Stimulated activated naive B cell treated with anti-CD40 and anti-IgM and Interleukin-4, amounts not matched to agents 10 μg/mL and 1 μg/mL and 100 μg/mL, for 72 hours (primary cell): Measurements from ENCODE around the gene GAS2L2.
"Not testable (repeated sequence)": the region's sequence is repeated elsewhere in the genome, so short reads cannot be mapped to it uniquely, and the experiment has no call there.

Source experiments
- ATAC-seq, 2 donors: fragments of 150-1000 bp; cut with Tn5 transposase; replicated peaks; 2 replicates each; pipeline ENCODE4 v1.10.0; 2021; ENCODE audit warnings: moderate library complexity in 1 of 2
- DNase-seq: peaks from one replicate; pipeline ENCODE4 v3.0.0; 2021
- H3K27ac Mint-ChIP-seq: one replicate; pipeline ENCODE4 v1.8.0; 2022; ENCODE audit warnings: mild to moderate bottlenecking, mixed read lengths
- H3K27me3 Mint-ChIP-seq, 2 donors: one replicate each; pipeline ENCODE4 v1.8.0; 2022; ENCODE audit warnings: mixed read lengths in 2 of 2
- H3K36me3 Mint-ChIP-seq, 2 donors: one replicate each; pipeline ENCODE4 v1.8.0; 2022; ENCODE audit warnings: mixed read lengths in 2 of 2, mild to moderate bottlenecking in 1 of 2
- H3K4me1 Mint-ChIP-seq, 2 donors: one replicate each; pipeline ENCODE4 v1.8.0; 2022; ENCODE audit warnings: mixed read lengths in 2 of 2, mild to moderate bottlenecking in 1 of 2
- H3K4me3 Mint-ChIP-seq, 2 donors: one replicate each; pipeline ENCODE4 v1.8.0; 2022; ENCODE audit warnings: mild to moderate bottlenecking in 2 of 2, mixed read lengths in 2 of 2, moderate library complexity in 1 of 2
- H3K9me3 Mint-ChIP-seq, 2 donors: one replicate each; pipeline ENCODE4 v1.8.0; 2022; ENCODE audit warnings: mixed read lengths in 2 of 2, mild to moderate bottlenecking in 1 of 2

Gene GAS2L2

GRCh38 chr17:35716173-35716572 lies 36.9 kb downstream of the GAS2L2 start:
- no peaks in the 10 kb centered on the region for H3K4me1 Mint-ChIP-seq
- DNase-seq: no peak
- H3K36me3 Mint-ChIP-seq: peaks cover 36 to 40% of the 10 kb centered on the region in 2 donors
- H3K27ac Mint-ChIP-seq: no peak overlapping the region
- H3K27me3 Mint-ChIP-seq: no peaks in the 10 kb centered on the region
- no peaks in the 10 kb centered on the region for H3K9me3 Mint-ChIP-seq
- no peak for ATAC-seq
- no peak overlapping the region for H3K4me3 Mint-ChIP-seq

DNA sequence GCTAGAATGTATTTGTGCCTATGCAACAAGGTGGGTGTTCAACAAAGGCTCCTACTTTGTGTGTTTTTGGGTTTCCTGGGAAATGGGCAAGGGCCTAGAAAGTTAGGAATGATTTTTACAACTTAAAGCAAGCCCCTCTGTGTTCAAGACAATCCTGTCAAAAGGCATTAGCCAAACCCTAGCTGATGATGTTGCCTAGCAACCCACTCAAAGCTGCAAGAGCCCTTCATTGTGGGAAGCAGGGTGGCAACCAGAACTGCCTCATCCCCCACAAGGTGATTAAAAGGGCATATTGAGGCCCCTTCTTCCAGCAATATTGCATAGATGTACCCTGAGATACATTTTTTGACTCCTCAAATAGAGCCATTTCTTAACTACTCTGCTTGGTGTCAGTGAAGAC lies 37.6 kb downstream of the GAS2L2 start:
- Mint-ChIP-seq H3K9me3 (no peaks in the 10 kb centered on the region), H3K36me3 (peaks cover 36 to 43% of the 10 kb centered on the region in 2 donors), H3K27ac (no peak overlapping the region), H3K4me1 (no peaks in the 10 kb centered on the region), H3K27me3 (no peaks in the 10 kb centered on the region), H3K4me3 (no peak overlapping the region)
- ATAC-seq (no peak), DNase-seq (no peak)

DNA sequence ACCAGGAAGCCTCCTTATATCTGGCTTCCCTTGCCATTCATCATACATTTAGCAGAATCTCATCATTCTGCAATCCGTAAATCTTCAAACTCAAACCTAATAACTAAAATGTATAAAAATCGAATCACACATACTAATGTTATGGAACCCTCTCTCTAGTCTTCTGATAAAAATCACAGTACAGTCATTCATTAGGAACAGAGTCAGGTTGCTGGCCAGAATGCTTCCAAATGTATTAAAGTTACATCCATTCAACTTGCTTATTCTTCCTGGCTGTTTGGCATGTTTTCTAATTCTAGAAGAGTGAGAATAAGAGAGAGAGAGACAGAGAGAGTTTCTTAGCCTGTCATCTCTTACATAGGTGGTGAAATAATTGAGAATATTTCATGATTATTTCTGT lies 38.1 kb downstream of the GAS2L2 start:
- H3K27me3 Mint-ChIP-seq: no peaks in the 10 kb centered on the region
- no peak overlapping the region for H3K4me3 Mint-ChIP-seq
- H3K27ac Mint-ChIP-seq: no peak overlapping the region
- H3K9me3 Mint-ChIP-seq: no peaks in the 10 kb centered on the region
- H3K4me1 Mint-ChIP-seq: no peaks in the 10 kb centered on the region
- no peak for DNase-seq
- ATAC-seq: no peak
- peaks cover 36 to 45% of the 10 kb centered on the region in 2 donors for H3K36me3 Mint-ChIP-seq

GRCh38 chr17:35713069-35713728 lies 39.8 kb downstream of the GAS2L2 start:
- Mint-ChIP-seq H3K27me3 (no peaks in the 10 kb centered on the region), H3K9me3 (no peaks in the 10 kb centered on the region), H3K36me3 (peaks cover 28 to 45% of the 10 kb centered on the region in 2 donors), H3K4me1 (peaks cover 10 to 11% of the 10 kb centered on the region in 2 donors), H3K4me3 (no peak overlapping the region), H3K27ac (no peak overlapping the region)
- ATAC-seq (no peak), DNase-seq (no peak)

GRCh38 chr17:35710950-35711349 lies 42.1 kb downstream of the GAS2L2 start:
- H3K27me3 Mint-ChIP-seq: no peaks in the 10 kb centered on the region
- H3K9me3 Mint-ChIP-seq: no peaks in the 10 kb centered on the region

DNA sequence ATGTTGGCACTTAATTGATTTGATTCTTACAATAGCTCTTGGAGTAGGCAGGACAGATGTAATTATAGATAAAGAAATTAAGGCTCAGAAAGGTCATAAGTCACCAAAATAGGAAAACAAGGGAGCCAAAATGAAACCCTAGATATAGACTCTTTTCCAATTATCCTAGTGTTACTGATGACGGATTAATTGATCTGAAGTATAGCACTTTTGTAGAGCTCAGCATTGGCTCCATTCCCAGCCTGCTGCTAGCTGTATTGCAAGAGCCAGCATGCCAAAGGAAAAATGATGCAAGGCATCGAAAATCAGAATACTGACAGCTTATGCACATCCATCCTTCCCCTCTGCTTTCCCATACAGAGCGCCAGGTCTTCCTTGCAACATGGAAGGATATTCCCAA lies 43.2 kb downstream of the GAS2L2 start:
- Mint-ChIP-seq H3K4me1 (peaks cover 18 to 34% of the 10 kb centered on the region in 2 donors), H3K27ac (no peak overlapping the region), H3K36me3 (peaks cover 26 to 47% of the 10 kb centered on the region in 2 donors), H3K9me3 (no peaks in the 10 kb centered on the region), H3K27me3 (no peaks in the 10 kb centered on the region), H3K4me3 (no peak overlapping the region)
- DNase-seq (no peak), ATAC-seq (no peak)

More at GRCh38 chr17:35710950-35711349, 42.1 kb downstream of the GAS2L2 start:
- DNase-seq (no peak), ATAC-seq (no peak)
- H3K36me3 Mint-ChIP-seq: peaks cover 20 to 37% of the 10 kb centered on the region in 2 donors
- no peak overlapping the region for H3K4me3 Mint-ChIP-seq
- no peak overlapping the region for H3K27ac Mint-ChIP-seq
- peaks cover 18 to 29% of the 10 kb centered on the region in 2 donors for H3K4me1 Mint-ChIP-seq

DNA sequence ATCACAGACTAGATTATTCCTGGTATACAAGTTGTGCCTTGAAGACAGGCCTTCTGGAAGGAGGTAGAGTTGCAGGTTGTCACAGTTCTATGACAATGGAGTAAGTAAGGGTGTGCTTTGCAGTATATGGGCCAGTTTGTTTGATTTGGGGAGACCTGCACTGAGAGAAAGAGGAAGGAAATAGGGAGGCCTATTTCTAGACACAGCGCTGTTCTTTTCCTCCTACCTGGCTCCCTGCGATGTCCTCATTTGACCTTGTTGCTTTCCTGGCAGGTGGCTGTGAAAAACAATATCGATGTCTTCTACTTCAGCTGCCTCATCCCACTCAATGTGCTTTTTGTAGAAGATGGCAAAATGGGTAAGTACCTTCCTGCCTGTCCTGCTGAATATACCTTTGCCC lies 44.1 kb downstream of the GAS2L2 start:
- Mint-ChIP-seq H3K36me3 (peaks cover 26 to 55% of the 10 kb centered on the region in 2 donors), H3K9me3 (no peaks in the 10 kb centered on the region), H3K4me3 (no peak overlapping the region), H3K27ac (no peak overlapping the region), H3K4me1 (peaks cover 18 to 34% of the 10 kb centered on the region in 2 donors), H3K27me3 (no peaks in the 10 kb centered on the region)
- no peak for DNase-seq
- ATAC-seq: peak in 1 of 2 donors; percentile 49

DNA sequence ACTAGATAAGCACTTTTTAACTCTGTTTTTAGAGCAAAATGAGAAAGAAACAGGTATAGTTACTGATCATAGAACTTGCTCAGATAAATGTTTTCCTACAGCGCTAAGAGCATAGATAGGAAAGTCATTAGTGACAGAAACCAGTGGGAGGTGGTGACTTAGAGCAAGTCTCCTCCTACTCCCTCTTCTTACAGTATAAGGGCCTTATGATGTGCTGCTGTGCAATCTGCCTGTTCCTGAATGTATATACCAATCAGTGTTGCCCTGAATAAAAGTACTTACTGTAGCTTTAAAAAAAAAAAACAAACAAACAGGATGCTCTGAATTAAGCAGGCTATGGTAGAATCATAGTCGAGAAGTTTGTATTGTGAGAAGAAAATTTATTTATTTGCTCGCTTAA lies 44.9 kb downstream of the GAS2L2 start:
- peak in 1 of 2 donors; percentile 56 for ATAC-seq
- no peaks in the 10 kb centered on the region for H3K27me3 Mint-ChIP-seq
- no peak overlapping the region for H3K27ac Mint-ChIP-seq
- DNase-seq: no peak
- H3K9me3 Mint-ChIP-seq: no peaks in the 10 kb centered on the region
- H3K4me3 Mint-ChIP-seq: no peak overlapping the region
- peaks cover 29 to 59% of the 10 kb centered on the region in 2 donors for H3K36me3 Mint-ChIP-seq
- H3K4me1 Mint-ChIP-seq: peaks cover 18 to 34% of the 10 kb centered on the region in 2 donors

DNA sequence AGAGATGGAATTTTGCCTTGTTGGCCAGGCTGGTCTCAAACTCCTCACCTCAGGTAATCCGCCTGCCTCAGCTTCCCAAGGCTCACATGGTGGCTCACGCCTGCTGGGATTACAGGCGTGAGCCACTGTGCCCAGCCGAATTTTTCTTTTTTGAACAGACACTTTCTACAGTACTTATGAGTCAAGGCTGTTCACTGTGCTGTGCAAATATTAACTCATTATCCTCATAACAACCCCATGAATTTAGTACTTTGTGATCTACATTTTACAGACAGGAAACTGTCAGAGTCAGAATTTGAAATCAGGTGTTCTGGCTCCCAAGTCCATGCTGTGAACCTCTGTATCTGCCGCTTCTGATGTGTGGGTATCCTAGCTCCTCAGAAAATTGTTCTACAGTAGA lies 47.3 kb downstream of the GAS2L2 start:
- Mint-ChIP-seq H3K27ac (no peak overlapping the region), H3K4me1 (peaks cover 20 to 34% of the 10 kb centered on the region in 2 donors), H3K27me3 (no peaks in the 10 kb centered on the region), H3K9me3 (peaks cover 6 to 7% of the 10 kb centered on the region in 2 donors), H3K36me3 (peaks cover 33 to 72% of the 10 kb centered on the region in 2 donors), H3K4me3 (no peak overlapping the region)
- DNase-seq: no peak
- no peak for ATAC-seq

GRCh38 chr17:35705230-35705629 lies 47.8 kb downstream of the GAS2L2 start:
- Mint-ChIP-seq H3K4me1 (peaks cover 20 to 37% of the 10 kb centered on the region in 2 donors), H3K9me3 (peaks cover 6 to 7% of the 10 kb centered on the region in 2 donors), H3K27ac (no peak overlapping the region), H3K4me3 (no peak overlapping the region), H3K36me3 (peaks cover 30 to 68% of the 10 kb centered on the region in 2 donors), H3K27me3 (no peaks in the 10 kb centered on the region)
- DNase-seq: no peak
- no peak for ATAC-seq

- H3K9me3 Mint-ChIP-seq, H3K27ac Mint-ChIP-seq, H3K4me3 Mint-ChIP-seq, H3K27me3 Mint-ChIP-seq, ATAC-seq, DNase-seq: not testable (repeated sequence)
- Mint-ChIP-seq H3K36me3 (peaks cover 30 to 55% of the 10 kb centered on the region in 2 donors), H3K4me1 (peaks cover 13 to 31% of the 10 kb centered on the region in 2 donors)
These were observed 49.7 kb downstream of the GAS2L2 start for GRCh38 chr17:35703308-35703707.

DNA sequence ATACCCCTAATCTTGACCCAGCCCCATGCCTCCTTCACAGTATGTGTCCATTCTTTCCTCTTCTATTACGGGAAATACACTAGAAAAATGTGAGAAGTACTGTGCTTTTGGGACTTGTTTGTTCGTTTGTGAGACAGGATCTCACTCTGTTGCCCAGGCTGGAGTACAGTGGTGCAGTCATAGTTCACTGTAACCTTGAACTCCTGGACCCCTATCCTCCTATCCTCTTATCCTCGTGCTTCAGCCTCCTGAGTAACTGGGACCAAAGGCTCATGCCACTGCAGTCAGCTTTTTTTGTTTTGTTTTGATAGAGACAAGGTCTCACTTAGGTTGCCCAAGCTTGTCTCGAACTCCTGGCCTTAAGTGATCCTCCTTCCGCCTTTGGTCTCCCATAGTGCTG lies 51.5 kb downstream of the GAS2L2 start:
- Mint-ChIP-seq H3K27me3 (no peaks in the 10 kb centered on the region), H3K4me3 (no peak overlapping the region), H3K36me3 (peaks cover 29 to 52% of the 10 kb centered on the region in 2 donors), H3K9me3 (peaks cover 6 to 7% of the 10 kb centered on the region in 2 donors), H3K27ac (no peak overlapping the region), H3K4me1 (peaks cover 4 to 14% of the 10 kb centered on the region in 2 donors)
- ATAC-seq (no peak), DNase-seq (no peak)

- DNase-seq (no peak), ATAC-seq (no peak)
- Mint-ChIP-seq H3K27ac (no peak overlapping the region), H3K4me3 (no peak overlapping the region), H3K36me3 (peaks cover 21 to 52% of the 10 kb centered on the region in 2 donors), H3K9me3 (peaks cover 6 to 7% of the 10 kb centered on the region in 2 donors), H3K4me1 (peaks cover 4 to 6% of the 10 kb centered on the region in 2 donors), H3K27me3 (no peaks in the 10 kb centered on the region)
These were observed 52.9 kb downstream of the GAS2L2 start for GRCh38 chr17:35700150-35700549.

- H3K9me3 Mint-ChIP-seq: peaks cover 6 to 7% of the 10 kb centered on the region in 2 donors
- peaks cover 22 to 43% of the 10 kb centered on the region in 2 donors for H3K36me3 Mint-ChIP-seq
- ATAC-seq (no peak), DNase-seq (no peak)
- peaks cover 4 to 6% of the 10 kb centered on the region in 2 donors for H3K4me1 Mint-ChIP-seq
- no peaks in the 10 kb centered on the region for H3K27me3 Mint-ChIP-seq
- H3K4me3 Mint-ChIP-seq: no peak overlapping the region
- no peak overlapping the region for H3K27ac Mint-ChIP-seq
These were observed 54.2 kb downstream of the GAS2L2 start for GRCh38 chr17:35698800-35699199.

DNA sequence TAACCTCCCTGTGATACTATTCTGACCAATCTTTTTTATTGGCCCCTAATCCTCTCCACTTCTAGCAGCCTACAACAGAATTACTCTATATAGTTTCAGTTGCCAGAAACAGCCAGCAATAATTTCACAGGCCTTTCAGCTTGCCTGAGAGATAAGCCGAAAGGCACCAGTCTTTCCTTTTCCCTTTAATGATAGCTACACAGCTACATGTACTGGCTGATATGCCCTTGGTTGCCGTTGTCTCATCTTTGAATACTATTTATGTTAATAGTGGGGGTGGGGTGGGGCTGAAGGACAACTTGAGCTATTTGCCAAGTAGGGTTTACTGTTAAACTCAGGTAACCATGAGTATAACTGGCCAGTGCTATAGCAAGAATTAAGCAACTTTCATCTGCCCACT lies 57.4 kb downstream of the GAS2L2 start:
- no peak overlapping the region for H3K27ac Mint-ChIP-seq
- no peak overlapping the region for H3K4me3 Mint-ChIP-seq
- peaks cover 2 to 6% of the 10 kb centered on the region in 2 donors for H3K4me1 Mint-ChIP-seq
- no peaks in the 10 kb centered on the region for H3K27me3 Mint-ChIP-seq
- DNase-seq (no peak), ATAC-seq (no peak)
- H3K9me3 Mint-ChIP-seq: no peaks in the 10 kb centered on the region
- peaks cover 16 to 30% of the 10 kb centered on the region in 2 donors for H3K36me3 Mint-ChIP-seq
